GM21737 (cell line): ENCODE results near the gene ING3.
"Not testable (repeated sequence)": the region's sequence is repeated elsewhere in the genome, so short reads cannot be mapped to it uniquely, and the experiment has no call there.

Source experiments
- ATAC-seq: cut with Tn5 transposase; IDR thresholded peaks from one replicate; pipeline ENCODE4 v1.9.1; 2021; ENCODE audit warnings: mild to moderate bottlenecking, moderate library complexity; ENCODE audit not compliant: unreplicated experiment

The ING3 gene

GRCh38 chr7:121001234-121001906 lies 50.8 kb downstream of the ING3 start:
- no peak for ATAC-seq

GRCh38 chr7:121002048-121002756 lies 51.6 kb downstream of the ING3 start:
- ATAC-seq = no peak

- no peak for ATAC-seq
These were observed 52.2 kb downstream of the ING3 start for GRCh38 chr7:121002757-121003200.

- no peak for ATAC-seq
These were observed 53.6 kb downstream of the ING3 start for GRCh38 chr7:121003986-121004685.

GRCh38 chr7:121005058-121005457 lies 54.5 kb downstream of the ING3 start:
- ATAC-seq = not testable (repeated sequence)

GRCh38 chr7:121005996-121006584 lies 55.5 kb downstream of the ING3 start:
- no peak for ATAC-seq

- ATAC-seq = no peak
These were observed 56.2 kb downstream of the ING3 start for GRCh38 chr7:121006711-121007315.

GRCh38 chr7:121008816-121009215 lies 58.2 kb downstream of the ING3 start:
- no peak for ATAC-seq

GRCh38 chr7:121011401-121011800 lies 60.8 kb downstream of the ING3 start:
- no peak for ATAC-seq

- no peak for ATAC-seq
These were observed 61.7 kb downstream of the ING3 start for GRCh38 chr7:121012170-121012874.

- ATAC-seq = no peak
These were observed 62.3 kb downstream of the ING3 start for GRCh38 chr7:121012919-121013318.

- no peak for ATAC-seq
These were observed 65.0 kb downstream of the ING3 start for GRCh38 chr7:121015560-121015959.

GRCh38 chr7:121016966-121017365 lies 66.4 kb downstream of the ING3 start:
- no peak for ATAC-seq

- ATAC-seq = no peak
These were observed 67.0 kb downstream of the ING3 start for GRCh38 chr7:121017586-121017985.

- no peak for ATAC-seq
These were observed 68.4 kb downstream of the ING3 start for GRCh38 chr7:121019018-121019417.

- ATAC-seq = no peak
These were observed 69.8 kb downstream of the ING3 start for GRCh38 chr7:121020249-121020988.

GRCh38 chr7:121020989-121021969 lies 70.7 kb downstream of the ING3 start:
- no peak for ATAC-seq

- ATAC-seq = no peak
These were observed 72.6 kb downstream of the ING3 start for GRCh38 chr7:121023194-121023593.
